CD4-positive, alpha-beta T cell treated with Interleukin-4 for 1 hour (primary cell): ENCODE results near the gene ESPNL.

Experiments used
- DNase-seq, 2 donors: peaks; one replicate each; pipeline ENCODE4 v3.0.0-alpha.2; 2020 to 2022

ESPNL gene

GRCh38 chr2:238176613-238177012 lies 76.5 kb downstream of the ESPNL start:
- DNase-seq, result no peak

- DNase-seq, result no peak
Measured at GRCh38 chr2:238180554-238180953, 80.4 kb downstream of the ESPNL start.

- DNase-seq, result no peak
Measured at GRCh38 chr2:238182362-238182761, 82.2 kb downstream of the ESPNL start.
